Measurements from ENCODE around the gene CLSTN2.

- no peak for TF ChIP-seq EZH2 (IDR thresholded peaks at IDR 0.05; ENCODE audit: borderline replicate concordance, low read length)
- no peak for TF ChIP-seq CTCF (conservative IDR thresholded peaks at IDR 0.05 in 1 of 2, IDR thresholded peaks at IDR 0.05 in 1 of 2; ENCODE audit: extremely low read depth in 1 of 2, insufficient read depth in 1 of 2, low read depth in 1 of 2, low read length in 2 of 2)
Measured at GRCh38 chr3:140034058-140034457, 99.1 kb downstream of the CLSTN2 start.
